ENCODE measurements around the gene FRMPD4. TPM values are rescaled to one million over a fixed set of nuclear protein-coding genes. Genes with fewer than 3 reads are reported as not detected.

Gene FRMPD4
- total and polyA plus RNA-seq, 8 donors, result 0.45 to 0.86 (median 0.68) TPM; not detected in 2

GRCh38 chrX:12767856-12768255 lies 629.6 kb downstream of the FRMPD4 start:
- H3K27me3 ChIP-seq, result peaks cover 16 to 22% of the 10 kb centered on the region in 2 donors
- H3K9me3 ChIP-seq, result no peaks in the 10 kb centered on the region
- no peak for DNase-seq
- TF ChIP-seq CTCF (IDR thresholded peaks at IDR 0.05), result no peak
- intact Hi-C loops (cut with DNase I), result no loop called here
- H3K27ac ChIP-seq, result no peak overlapping the region
- no peak overlapping the region for H3K4me3 ChIP-seq
- no peaks in the 10 kb centered on the region for H3K4me1 ChIP-seq
- no peaks in the 10 kb centered on the region for H3K36me3 ChIP-seq
- ATAC-seq, result no peak

GRCh38 chrX:12768491-12768890 lies 630.2 kb downstream of the FRMPD4 start:
- no peak for TF ChIP-seq CTCF (IDR thresholded peaks at IDR 0.05)

GRCh38 chrX:12770440-12770839 lies 632.2 kb downstream of the FRMPD4 start:
- Histone ChIP-seq H3K4me1 (no peaks in the 10 kb centered on the region), H3K27me3 (peaks cover 23 to 27% of the 10 kb centered on the region in 2 donors), H3K27ac (no peak overlapping the region), H3K4me3 (no peak overlapping the region), H3K36me3 (no peaks in the 10 kb centered on the region), H3K9me3 (no peaks in the 10 kb centered on the region)
- peak in 1 of 2 donors; percentile 40 for TF ChIP-seq CTCF (IDR thresholded peaks at IDR 0.05)
- ATAC-seq, result peak; percentile 82
- intact Hi-C loops (cut with DNase I), result no loop called here
- peak in 1 of 4 donors; percentile 24 for DNase-seq

More at GRCh38 chrX:12768491-12768890, 630.2 kb downstream of the FRMPD4 start:
- intact Hi-C loops (cut with DNase I), result no loop called here
- DNase-seq (no peak), ATAC-seq (no peak)
- Histone ChIP-seq H3K9me3 (no peaks in the 10 kb centered on the region), H3K4me3 (no peak overlapping the region), H3K36me3 (no peaks in the 10 kb centered on the region), H3K4me1 (no peaks in the 10 kb centered on the region), H3K27me3 (peaks cover 16 to 23% of the 10 kb centered on the region in 2 donors), H3K27ac (no peak overlapping the region)

- H3K27ac ChIP-seq, result no peak overlapping the region
- DNase-seq (peak in 3 of 4 donors; percentile 35 to 89 (median 55)), ATAC-seq (peak; percentile 97)
- peak; percentile 42 to 70 for TF ChIP-seq CTCF (IDR thresholded peaks at IDR 0.05)
- H3K9me3 ChIP-seq, result no peaks in the 10 kb centered on the region
- no peaks in the 10 kb centered on the region for H3K36me3 ChIP-seq
- no peak overlapping the region for H3K4me3 ChIP-seq
- no peaks in the 10 kb centered on the region for H3K4me1 ChIP-seq
- H3K27me3 ChIP-seq, result peaks cover 23 to 27% of the 10 kb centered on the region in 2 donors
- intact Hi-C loops (cut with DNase I), result no loop called here
Measured at GRCh38 chrX:12771445-12772069, 633.3 kb downstream of the FRMPD4 start.
